SKM-1 treated with dmso at 0.1 percent for 144 hours (cell line): ENCODE data around the gene UGT8.
"Not testable (repeated sequence)": the region's sequence is repeated elsewhere in the genome, so short reads cannot be mapped to it uniquely, and the experiment has no call there.

ENCODE experiments used
- DNase-seq: peaks from one replicate; lab custom pipeline; 2025; ENCODE audit not compliant: unreplicated experiment; lab: John Stamatoyannopoulos, UW

Gene UGT8

GRCh38 chr4:114603497-114603896 lies 4.9 kb downstream of the UGT8 start:
- DNase-seq, result peak; percentile 11

- DNase-seq, result no peak
Observed at GRCh38 chr4:114606245-114606644, 7.6 kb downstream of the UGT8 start.

- no peak for DNase-seq
Observed at GRCh38 chr4:114607056-114607455, 8.4 kb downstream of the UGT8 start.

DNA sequence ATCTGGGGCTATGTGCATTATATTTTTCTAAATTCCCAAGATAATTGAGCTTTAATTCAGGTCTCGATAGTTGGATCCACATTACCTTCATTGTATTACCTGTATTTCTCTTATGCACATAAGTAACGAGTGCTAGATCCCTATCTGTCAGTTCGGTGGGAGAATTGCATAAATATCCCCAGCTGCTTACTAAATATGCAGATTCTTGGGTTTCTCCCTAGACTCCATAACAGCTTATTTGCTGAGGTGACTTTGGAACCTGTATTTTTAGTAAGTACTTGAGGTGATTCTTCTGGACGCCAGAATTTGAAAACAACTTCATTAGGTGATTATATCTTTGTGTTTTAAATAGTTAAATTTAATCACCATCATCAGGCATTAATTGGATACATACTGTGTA lies 15.0 kb downstream of the UGT8 start:
- no peak for DNase-seq

DNA sequence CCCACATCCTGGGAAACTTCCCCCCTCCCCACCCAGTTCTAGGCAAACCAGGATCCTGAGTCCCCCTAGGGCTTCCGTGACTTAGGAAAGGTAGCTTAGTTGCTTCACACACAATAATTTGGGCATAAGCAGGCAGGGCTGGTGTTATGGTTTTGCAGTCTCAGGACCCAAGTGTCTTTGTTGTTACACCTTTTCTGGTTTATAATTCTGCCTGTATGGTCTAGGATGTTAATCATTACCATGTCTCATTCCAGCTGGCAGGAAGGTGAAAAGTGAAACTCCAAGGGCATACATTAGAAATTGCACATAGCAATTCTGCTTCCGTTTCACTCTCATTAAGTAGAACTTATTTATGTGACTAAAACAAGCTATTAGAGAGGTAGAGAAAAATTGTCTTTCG lies 16.8 kb downstream of the UGT8 start:
- no peak for DNase-seq

- DNase-seq, result not testable (repeated sequence)
Observed at GRCh38 chr4:114616036-114616435, 17.4 kb downstream of the UGT8 start.

DNA sequence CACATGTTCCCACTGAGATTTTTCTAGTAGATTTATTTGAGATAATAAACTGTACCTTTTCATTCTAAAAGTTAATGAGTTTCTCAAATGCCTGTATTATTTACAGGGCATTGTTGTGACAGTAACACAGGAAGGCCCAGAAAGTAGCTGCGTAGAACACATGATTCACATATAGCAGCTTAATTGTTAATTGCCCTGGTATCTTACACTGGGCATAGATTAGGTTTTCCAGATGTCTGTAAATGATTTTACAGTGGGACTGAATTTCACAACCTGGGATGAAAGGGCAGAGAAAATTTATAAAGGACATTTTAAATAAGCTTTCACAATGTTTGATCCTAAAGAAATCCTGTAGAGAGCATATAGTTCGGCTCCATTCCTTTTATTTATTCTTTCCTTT lies 27.6 kb downstream of the UGT8 start:
- no peak for DNase-seq

- DNase-seq, result no peak
Observed at GRCh38 chr4:114636192-114636935, 37.8 kb downstream of the UGT8 start.

DNA sequence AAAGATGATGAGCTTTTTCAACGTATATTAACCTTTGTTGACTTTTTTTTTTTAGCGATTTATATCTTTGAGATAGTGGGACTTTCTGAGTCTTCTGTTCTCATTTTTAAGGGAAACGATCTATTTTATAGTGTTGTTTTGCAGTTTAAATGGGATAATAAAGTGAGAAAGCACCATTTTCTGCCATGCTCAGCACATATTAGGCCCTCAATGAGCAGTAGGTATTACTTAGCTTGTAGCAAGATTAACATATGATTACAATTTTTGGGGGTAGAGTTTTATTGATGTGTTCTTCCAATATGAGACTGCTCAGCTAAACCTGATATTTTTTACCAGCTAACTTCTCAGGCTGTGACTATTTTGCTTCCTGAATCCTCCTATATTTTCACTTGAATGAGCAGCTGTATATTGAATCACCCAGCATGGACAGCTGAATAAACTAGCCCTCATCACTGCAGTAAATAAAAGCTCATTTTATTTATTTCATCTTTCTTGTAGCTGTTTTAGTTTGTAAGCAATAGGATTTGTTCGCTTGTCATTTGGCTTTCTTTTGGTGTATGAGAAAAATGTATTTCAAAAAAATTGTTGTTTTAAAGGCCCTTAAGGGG lies 43.7 kb downstream of the UGT8 start:
- no peak for DNase-seq

DNA sequence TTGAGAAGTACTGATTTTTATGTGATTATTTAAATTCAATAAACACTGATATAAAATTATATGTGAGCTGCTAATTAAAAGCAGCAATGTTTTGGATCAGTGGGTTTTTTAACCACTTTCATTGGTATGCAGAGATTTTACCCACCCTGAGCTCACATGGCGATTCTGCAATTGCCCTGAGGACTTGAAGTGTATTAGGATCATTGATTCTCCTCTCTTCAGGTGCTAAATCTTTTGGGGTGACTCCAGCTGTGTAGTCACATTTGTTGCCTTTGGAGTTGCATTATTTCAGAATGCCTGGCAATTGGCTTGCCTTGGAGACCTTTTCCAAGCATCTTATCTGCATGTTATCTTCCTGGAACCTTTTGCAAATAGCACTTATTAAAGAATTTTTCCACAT lies 51.3 kb downstream of the UGT8 start:
- no peak for DNase-seq

DNA sequence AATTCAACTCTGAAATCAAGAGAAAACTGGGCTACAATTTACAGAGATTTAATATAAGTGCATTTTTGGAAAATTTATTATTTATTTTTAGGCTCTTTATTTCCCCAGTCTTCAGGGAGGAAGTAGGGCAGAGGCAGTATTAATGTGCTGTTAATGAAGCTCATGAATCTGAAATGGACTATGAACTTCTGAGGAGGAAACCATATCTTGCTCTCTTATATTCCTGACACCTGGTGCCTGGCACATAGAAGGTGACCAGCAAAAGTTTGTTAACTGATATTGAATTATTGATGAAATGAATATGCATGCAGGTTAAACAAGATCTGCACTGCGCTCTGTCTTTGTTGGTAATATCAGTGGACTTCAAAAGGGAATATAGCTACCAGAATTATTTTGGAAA lies 55.1 kb downstream of the UGT8 start:
- no peak for DNase-seq

DNA sequence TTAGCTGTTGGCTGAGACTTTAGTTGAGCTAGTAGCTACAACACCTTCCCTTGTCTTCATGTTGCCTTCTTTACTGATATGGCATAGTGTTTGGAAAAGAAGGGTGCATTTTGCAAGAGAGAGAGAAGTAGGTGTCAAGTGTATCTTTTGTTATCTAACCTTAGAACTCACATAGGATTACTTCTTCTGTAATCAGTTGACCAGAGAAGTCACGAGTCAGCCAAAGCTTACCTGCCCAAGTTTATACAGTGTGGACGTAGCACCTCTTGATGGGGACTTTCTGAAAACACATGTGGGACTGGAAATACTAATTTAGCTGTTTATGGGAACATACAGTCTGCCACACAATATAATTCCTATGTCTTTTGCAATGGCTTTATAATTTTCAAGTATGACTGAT lies 56.0 kb downstream of the UGT8 start:
- no peak for DNase-seq

DNA sequence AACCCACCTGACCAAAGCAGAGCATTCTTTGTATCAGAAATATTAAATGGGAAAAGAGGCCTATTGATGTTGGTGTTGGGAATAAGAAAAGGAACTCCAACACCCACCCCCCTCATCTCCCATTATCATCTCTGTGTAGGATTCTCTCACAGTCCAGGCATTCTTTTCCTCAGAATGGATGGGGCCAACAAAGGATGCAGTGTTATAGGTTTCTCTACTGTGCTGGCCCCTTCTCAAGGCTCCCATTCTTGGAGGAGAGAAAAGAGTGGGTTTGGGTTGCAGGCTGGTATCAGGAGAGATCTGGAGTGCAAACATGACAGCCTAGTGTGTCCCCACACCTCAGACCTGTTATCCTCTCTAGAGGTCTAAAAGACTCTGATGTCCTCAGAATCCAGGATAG lies 59.6 kb downstream of the UGT8 start:
- DNase-seq, result no peak

DNA sequence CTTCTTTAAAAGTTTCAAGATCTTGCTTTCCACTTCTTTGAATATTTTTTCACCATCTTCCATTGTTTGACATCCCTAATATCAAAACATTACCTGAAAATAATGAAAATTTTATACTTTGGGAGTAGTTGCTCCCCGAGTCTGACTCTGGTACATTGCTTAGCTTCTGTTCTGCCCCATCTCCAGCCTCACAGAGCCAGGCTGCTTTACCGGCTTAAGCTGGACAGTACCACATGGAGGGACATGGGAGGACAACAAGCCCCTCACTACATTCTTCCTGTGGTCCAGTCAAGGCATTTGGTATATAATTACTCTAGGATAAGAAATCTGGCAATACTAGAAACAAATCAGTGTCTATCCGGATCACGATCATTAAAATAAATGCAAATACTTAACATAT lies 60.2 kb downstream of the UGT8 start:
- DNase-seq, result no peak

DNA sequence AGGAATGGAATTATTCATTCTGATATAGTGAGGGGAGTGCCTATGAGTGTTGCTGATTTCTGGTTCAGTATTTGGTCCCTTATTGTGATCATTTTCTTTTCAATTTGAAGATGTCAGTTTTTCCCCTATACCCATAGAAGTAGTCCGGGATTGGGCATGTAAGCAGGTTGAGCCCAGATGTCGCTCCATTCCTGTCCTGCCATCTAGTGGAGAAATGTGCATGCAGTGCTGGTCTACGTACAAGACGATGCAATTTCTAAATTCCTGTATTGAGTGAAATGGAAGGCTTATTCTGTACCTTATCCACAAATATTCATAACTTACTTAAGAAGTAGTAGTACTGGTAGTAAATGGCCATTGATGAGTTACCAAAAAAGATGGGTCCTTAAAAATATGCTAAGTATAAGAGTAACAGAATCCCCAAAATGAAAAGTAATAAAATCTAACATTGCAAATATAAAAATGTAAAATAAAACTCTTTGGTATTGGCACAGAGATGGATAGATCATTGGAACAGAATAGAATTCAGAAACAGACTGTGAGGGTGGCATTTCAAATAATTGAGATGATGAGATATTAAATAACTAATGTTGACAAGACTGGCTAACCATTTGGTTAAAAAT lies 60.9 kb downstream of the UGT8 start:
- DNase-seq, result peak; percentile 10

GRCh38 chr4:114663083-114663482 lies 64.5 kb downstream of the UGT8 start:
- DNase-seq, result no peak

GRCh38 chr4:114668577-114668976 lies 70.0 kb downstream of the UGT8 start:
- DNase-seq, result no peak

GRCh38 chr4:114670733-114671132 lies 72.1 kb downstream of the UGT8 start:
- DNase-seq, result not testable (repeated sequence)

DNA sequence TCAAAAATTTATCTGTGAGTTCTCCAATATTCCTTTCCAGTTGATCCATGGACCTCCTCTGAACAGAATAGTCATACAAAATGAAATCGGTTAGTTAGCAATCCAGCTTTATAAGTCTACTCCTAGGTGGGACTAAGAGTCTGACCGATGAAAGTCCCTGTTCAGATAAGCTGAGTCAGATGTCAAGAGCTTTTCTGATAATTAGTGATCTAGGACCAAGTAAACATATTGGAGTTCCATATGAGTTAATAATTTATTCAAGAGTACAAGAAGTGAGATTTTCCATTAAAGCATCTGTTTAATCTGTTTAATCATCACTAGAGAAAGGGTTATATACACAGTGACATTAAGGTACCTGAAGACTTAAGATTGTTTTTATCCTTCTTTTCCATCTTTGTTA lies 74.7 kb downstream of the UGT8 start:
- DNase-seq, result no peak

- no peak for DNase-seq
Observed at GRCh38 chr4:114674080-114674479, 75.5 kb downstream of the UGT8 start.

GRCh38 chr4:114677346-114677979 lies 78.9 kb downstream of the UGT8 start:
- DNase-seq, result no peak

DNA sequence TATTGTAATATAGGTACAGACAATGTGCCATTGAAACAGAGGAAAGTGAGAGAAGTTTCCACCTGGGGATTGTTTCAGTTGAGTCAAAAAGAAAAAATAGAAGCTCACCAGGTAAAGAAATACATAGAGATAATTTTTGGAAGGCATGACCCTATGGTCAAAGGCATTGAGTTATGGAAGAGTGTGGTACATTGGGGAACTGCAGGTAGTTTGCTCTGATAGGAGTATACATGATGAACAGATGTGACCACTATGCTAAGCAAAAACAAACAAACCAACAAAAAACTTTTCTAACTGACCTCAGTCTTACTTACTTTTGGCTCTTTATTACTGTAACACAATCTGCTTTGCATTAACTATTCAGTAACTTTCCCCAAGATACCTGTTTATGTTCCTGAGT lies 85.9 kb downstream of the UGT8 start:
- no peak for DNase-seq
